NCI-H1930 (cell line): ENCODE results near the gene TCF25.

Experiments
- DNase-seq, 2 experiments: peaks; one replicate each; lab custom pipeline; 2025; lab: John Stamatoyannopoulos, UW

TCF25 gene

DNA sequence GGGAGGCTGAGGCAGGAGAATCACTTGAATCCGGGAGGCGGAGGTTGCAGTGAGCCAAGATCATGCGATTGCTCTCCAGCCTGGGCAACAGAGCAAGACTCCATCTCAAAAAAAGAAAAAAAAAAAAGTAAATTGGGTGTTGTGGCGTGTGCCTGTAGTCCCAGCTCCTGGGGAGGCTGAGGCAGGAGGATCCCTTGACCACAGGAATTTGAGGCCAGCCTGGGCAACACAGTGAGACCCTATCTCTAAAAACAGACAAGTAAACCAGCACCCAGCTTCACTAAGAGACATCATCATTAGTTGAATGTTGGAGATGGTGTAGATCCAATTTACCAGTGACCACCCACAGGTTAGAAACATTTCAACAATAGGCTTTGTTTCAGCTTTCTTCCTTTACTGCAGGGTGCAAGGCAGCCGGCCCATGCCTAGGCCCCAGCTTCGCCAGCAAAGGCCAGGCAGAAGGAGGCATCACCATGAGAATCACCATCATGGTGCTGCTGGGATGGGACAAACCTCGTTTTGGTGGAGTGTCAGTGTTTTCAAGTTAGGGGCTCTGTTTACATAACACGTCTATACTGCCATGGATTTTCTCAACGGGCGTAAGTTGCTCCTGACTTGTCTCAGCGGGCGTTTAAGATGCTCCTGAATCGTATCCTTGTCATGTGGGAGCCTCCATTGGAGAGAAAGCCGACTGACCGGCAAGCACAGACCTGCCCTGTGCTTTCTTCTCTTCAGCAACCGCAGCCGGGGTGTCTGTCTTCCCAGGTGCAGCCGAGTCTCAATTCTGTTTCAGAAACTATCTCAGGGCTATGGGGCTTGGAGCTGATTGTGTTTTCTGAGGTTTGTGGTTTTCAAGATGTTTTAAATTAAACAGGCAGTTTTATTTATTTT is 7.3 kb downstream of the TCF25 start:
- no peak for DNase-seq

DNA sequence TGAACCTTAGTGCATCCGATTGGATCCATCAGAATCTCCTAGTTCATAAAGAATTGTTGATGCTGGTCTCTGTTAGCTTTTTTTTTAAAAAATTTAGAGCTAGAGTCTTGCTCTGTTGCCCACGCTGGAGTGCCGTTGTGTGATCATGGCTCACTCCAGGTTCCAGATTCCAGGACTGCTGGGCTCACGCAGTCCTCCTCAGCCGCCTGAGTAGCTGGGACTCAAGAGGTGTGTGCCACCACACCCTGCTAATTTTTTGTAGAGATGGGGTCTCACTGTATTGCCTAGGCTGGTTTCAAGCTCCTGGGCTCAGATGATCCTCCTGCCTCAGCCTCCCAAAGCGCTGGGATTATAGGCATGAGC is 8.0 kb downstream of the TCF25 start:
- no peak for DNase-seq

DNA sequence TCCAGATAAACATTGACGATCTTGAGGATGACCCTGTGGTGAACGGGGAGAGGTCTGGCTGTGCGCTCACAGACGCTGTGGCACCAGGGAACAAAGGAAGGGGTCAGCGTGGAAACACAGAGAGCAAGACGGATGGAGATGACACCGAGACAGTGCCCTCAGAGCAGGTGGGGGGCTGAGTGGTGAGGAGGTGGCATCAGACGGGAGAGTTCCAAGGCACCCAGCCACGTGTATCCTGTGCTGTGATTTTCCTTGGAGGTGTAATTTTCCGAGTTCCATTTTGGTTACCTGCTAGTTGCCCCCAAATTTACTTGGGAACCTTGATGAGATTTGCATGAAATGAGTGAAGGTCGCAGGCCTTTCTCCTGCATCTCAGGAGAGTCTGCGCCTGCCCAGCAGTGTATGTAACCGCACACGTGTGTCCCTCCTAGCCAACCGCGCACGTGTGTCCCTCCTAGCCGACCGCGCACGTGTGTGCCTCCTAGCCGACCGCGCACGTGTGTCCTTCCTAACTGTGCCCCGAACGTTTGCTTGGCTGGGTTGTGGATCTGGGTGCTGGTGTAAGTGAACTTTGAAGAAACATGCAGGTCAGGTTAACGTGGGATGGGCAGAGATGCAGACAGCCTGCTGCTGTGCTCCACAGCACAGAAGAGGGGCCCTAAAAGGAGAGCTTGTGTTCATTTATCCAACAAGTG is 10.1 kb downstream of the TCF25 start:
- DNase-seq: no peak

DNA sequence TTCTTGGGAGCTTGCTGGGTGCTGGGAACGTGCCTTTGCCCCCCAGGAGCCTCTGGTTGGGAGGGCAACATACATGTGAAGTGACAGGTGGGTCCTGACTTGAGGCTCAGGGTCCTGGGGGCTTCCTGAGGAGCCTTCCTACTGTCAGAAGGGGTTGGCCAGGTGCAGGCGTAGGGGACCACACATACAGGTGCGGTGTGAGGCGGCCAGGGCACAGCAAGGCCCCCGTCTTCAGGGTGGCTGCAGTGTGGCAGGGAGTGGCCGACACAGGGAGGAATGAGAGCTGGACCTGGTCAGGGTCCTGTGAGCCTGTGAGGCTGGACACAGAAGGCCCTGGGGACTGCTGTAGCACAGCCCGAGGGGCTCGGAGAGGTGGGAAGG is 10.6 kb downstream of the TCF25 start:
- DNase-seq: no peak

- DNase-seq: no peak
Observed at GRCh38 chr16:89887243-89887642, 13.9 kb downstream of the TCF25 start.

GRCh38 chr16:89890200-89890599 is 16.8 kb downstream of the TCF25 start:
- no peak for DNase-seq

- DNase-seq: no peak
Observed at GRCh38 chr16:89890886-89891657, 17.7 kb downstream of the TCF25 start.

DNA sequence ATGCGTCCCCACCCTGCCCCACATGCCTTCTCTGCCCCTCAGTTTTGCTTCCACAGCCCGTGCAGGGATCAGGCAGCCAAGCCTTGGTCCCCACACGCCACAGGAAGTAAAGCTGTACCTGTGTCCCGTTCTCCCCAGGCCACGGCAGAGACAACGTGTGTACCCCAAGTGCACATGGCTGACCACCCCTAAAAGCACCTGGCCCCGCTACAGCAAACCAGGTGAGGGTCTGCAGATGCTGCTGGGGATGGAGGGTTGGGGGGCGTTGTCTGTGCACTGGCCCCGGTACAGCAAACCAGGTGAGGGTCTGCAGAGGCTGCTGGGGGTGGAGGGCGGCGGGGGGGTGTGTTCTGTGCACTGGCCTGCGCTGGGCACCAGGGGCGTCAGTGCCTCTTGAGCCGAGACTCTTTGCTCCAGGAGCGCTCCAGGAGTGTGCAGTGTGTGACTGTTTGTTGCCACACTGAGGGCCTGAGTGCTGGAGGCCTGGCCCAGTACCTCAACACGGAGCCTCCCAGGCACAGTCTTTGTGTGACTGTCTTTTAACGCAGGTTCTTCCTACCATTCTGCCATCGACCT is 18.8 kb downstream of the TCF25 start:
- no peak for DNase-seq

- DNase-seq: no peak
Observed at GRCh38 chr16:89892635-89893034, 19.2 kb downstream of the TCF25 start.

- DNase-seq: no peak
Observed at GRCh38 chr16:89893642-89894548, 20.5 kb downstream of the TCF25 start.

DNA sequence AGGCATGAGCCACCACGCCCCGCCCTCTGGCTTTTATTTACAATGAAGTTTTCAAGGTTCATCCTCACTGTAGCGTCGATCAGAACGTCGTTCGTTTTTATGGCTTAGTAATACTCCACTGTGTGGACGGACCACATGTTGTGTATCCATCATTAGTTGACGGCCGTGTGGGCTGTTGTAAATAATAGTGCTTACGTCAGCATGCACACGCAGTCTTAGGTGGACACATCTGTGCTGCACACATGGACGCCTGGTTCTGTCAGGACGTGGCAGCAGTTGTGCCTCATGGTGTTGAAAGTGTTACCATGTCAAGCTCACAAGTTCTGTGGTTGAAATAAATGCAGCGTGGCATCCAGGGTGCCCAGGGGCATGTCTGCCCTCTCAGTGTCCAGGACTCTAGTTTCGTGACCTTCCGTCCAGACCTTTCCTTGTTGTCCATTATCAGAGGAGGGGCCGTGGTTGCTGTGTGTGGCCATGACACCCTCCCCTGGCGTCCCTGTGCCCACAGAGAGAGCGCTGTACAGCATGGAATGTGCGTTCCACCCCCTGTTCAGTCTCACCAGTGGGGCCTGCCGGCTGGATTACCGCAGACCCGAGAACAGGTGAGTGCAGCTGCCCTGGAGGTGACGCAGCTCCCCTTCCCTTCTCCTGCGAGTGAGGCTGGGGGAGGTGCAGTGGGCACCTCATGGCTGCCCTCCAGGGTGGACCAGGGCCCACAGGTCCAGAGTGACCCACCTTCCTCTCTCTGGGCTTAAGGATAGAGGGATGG is 22.3 kb downstream of the TCF25 start:
- no peak for DNase-seq

GRCh38 chr16:89897204-89897603 is 23.8 kb downstream of the TCF25 start:
- no peak for DNase-seq

DNA sequence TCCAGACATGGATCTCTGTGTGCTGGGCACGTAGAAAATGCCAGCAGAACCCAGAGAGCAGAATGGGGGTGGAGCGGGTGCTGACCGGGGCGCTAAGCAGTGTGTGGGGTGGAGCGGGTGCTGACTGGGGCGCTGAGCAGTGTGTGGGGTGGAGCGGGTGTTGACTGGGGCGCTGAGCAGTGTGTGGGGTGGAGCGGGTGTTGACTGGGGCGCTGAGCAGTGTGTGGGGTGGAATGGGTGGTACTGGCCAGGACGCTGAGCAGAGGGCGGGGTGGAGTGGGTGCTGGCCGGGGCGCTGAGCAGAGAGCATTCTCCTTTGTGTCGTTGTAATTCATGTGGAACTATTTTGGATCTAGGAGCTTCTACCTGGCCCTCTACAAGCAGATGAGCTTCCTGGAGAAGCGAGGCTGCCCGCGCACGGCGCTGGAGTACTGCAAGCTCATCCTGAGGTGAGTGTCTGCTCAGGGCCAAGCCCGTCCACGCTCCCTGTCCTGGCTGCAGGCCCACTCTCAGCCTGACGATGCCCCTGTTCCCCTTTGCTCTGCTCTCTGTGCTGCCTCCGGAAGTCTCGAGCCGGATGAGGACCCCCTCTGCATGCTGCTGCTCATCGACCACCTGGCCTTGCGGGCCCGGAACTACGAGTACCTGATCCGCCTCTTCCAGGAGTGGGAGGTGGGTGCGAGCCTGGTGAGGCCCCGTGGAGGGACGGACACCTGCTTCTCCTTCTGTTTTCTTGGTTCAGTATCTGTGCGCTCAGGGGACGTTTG is 25.0 kb downstream of the TCF25 start:
- DNase-seq: no peak

- no peak for DNase-seq
Observed at GRCh38 chr16:89899879-89900481, 26.6 kb downstream of the TCF25 start.

DNA sequence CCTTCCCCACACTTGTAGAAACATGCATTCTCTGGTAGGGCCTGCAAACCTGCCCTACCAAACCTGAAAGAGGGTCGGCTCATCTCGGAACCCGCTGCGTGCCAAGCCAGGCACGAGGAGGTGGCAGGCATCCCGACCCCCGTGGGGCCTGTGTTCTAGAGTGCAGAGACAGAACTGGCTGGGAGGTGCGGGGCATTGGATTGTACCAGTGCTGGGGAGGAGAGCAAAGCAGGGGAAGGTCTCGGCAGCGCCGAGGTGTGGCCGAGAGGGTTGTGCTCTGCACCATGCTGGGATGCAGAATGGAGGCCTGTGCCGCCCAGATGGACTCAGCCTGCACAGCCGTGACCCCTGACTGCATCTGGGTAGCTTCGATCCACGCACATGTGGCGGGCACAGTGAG is 27.5 kb downstream of the TCF25 start:
- no peak for DNase-seq

- no peak for DNase-seq
Observed at GRCh38 chr16:89902980-89903379, 29.6 kb downstream of the TCF25 start.

DNA sequence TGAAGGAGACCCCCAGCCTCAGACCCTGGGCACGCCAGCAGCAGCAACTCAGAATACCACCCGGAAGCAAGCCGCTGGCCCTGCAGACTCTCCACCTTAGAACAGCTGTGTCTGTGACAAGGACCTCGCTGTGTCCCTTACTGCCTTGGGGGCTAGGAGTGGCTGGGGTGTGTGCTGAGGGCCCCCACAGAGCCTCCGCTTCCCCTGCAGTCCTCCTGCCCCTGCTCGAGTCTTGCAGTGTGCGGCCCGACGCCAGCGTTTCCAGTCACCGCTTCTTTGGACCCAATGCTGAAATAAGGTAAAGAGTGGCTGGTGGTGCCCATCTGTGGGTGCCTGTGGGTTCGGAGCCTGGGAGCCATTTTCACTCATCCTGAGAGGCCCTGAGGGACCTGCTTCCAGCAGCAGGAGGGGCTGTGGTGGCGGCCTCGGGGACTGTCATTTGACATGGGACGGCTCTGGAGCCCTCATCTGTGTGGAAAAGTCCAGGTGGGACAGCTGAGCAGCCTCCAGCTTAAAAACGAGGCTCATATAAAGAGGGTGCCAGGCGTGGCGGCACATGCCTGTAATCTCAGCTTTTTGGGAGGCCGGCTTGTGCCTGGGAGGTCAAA is 30.6 kb downstream of the TCF25 start:
- no peak for DNase-seq

- DNase-seq: no peak
Observed at GRCh38 chr16:89904606-89905510, 31.5 kb downstream of the TCF25 start.
